Activated effector memory CD4-positive, alpha-beta T cell treated with Interleukin-2 at 50 U/mL for 16 hours (primary cell): ENCODE results near the gene IL10RA.
"Not testable (repeated sequence)": the region's sequence is repeated elsewhere in the genome, so short reads cannot be mapped to it uniquely, and the experiment has no call there.

ENCODE experiments used
- DNase-seq: peaks from one replicate; pipeline ENCODE4 v3.0.0-alpha.2; 2020

The IL10RA gene

GRCh38 chr11:117962826-117963225, 23.4 kb upstream of the IL10RA start:
- no peak for DNase-seq

- no peak for DNase-seq
Observed at GRCh38 chr11:117966908-117967307, 19.3 kb upstream of the IL10RA start.

- no peak for DNase-seq
Observed at GRCh38 chr11:117969160-117969991, 16.8 kb upstream of the IL10RA start.

GRCh38 chr11:117970400-117971024, 15.7 kb upstream of the IL10RA start:
- no peak for DNase-seq

GRCh38 chr11:117972044-117972443, 14.2 kb upstream of the IL10RA start:
- no peak for DNase-seq

- DNase-seq: no peak
Observed at GRCh38 chr11:117972629-117973502, 13.3 kb upstream of the IL10RA start.

GRCh38 chr11:117973503-117973860, 12.7 kb upstream of the IL10RA start:
- DNase-seq: no peak

- no peak for DNase-seq
Observed at GRCh38 chr11:117976445-117976844, 9.7 kb upstream of the IL10RA start.

- no peak for DNase-seq
Observed at GRCh38 chr11:117977029-117977428, 9.2 kb upstream of the IL10RA start.

- DNase-seq: not testable (repeated sequence)
Observed at GRCh38 chr11:117977612-117978264, 8.5 kb upstream of the IL10RA start.

- DNase-seq: not testable (repeated sequence)
Observed at GRCh38 chr11:117978291-117978910, 7.8 kb upstream of the IL10RA start.

GRCh38 chr11:117978991-117979390, 7.2 kb upstream of the IL10RA start:
- DNase-seq: no peak

GRCh38 chr11:117979481-117980211, 6.5 kb upstream of the IL10RA start:
- no peak for DNase-seq

- no peak for DNase-seq
Observed at GRCh38 chr11:117980280-117980679, 5.9 kb upstream of the IL10RA start.

GRCh38 chr11:117980720-117981119, 5.5 kb upstream of the IL10RA start:
- DNase-seq: no peak

- no peak for DNase-seq
Observed at GRCh38 chr11:117983163-117983475, 3.1 kb upstream of the IL10RA start.

GRCh38 chr11:117984476-117984875, 1.7 kb upstream of the IL10RA start:
- no peak for DNase-seq

- DNase-seq: no peak
Observed at GRCh38 chr11:117986981-117987574, 884 bp downstream of the IL10RA start.

- no peak for DNase-seq
Observed at GRCh38 chr11:117989351-117990102, 3.3 kb downstream of the IL10RA start.

GRCh38 chr11:117992136-117992535, 5.9 kb downstream of the IL10RA start:
- no peak for DNase-seq

- DNase-seq: no peak
Observed at GRCh38 chr11:117992620-117993019, 6.4 kb downstream of the IL10RA start.
